HepG2 (cell line): ENCODE data around the gene SPI1. TPM values are rescaled to one million over a fixed set of nuclear protein-coding genes. Genes with fewer than 3 reads are reported as not detected.

Experiments
- HES4 ChIP-seq: sonication (generic); formaldehyde crosslinking; IDR thresholded peaks from 2 replicates; pipeline ENCODE4 v1.9.0; 2021; ENCODE audit warnings: mild to moderate bottlenecking, missing genetic modification reagents, borderline replicate concordance
- MYC ChIP-seq: sonication (generic); formaldehyde crosslinking; IDR thresholded peaks from 2 replicates; pipeline ENCODE4 v1.9.0; 2021; ENCODE audit warnings: missing genetic modification reagents, borderline replicate concordance
- NFIB ChIP-seq: sonication (generic); formaldehyde crosslinking; IDR thresholded peaks from 2 replicates; pipeline ENCODE4 v1.9.0; 2021; ENCODE audit warnings: missing genetic modification reagents, mild to moderate bottlenecking, borderline replicate concordance
- TAF15 ChIP-seq: fragments of 200-400 bp; formaldehyde crosslinking; IDR thresholded peaks from one replicate; pipeline ENCODE4 v1.6.1; 2018; ENCODE audit warnings: mild to moderate bottlenecking, low read depth, low read length; ENCODE audit not compliant: poor library complexity, severe bottlenecking
- ZFP41 ChIP-seq: sonication (generic); formaldehyde crosslinking; IDR thresholded peaks from 2 replicates; pipeline ENCODE4 v1.4.0; 2020; ENCODE audit warnings: mild to moderate bottlenecking, missing genetic modification reagents, borderline replicate concordance
- ZNF746 ChIP-seq: sonication (generic); formaldehyde crosslinking; IDR thresholded peaks from 2 replicates; pipeline ENCODE4 v1.8.0; 2022; ENCODE audit warnings: mild to moderate bottlenecking, missing genetic modification reagents
- polyA plus RNA-seq, 8 experiments: library from polyadenylated mRNA; depleted of rRNA in 3 of 8; stranded (reverse) in 7 of 8; unstranded in 1 of 8; fragments of >200 nt; fragmentation: Illumina TruSeq in 4 of 8; extraction: Trizol in 4 of 8; gene quantifications; 2 replicates each; pipeline versions ENCODE4 v1.2.1 to v1.2.3, GENCODE V29; 2011 to 2016; ENCODE audit warnings: low read depth in 4 of 8, missing spikeins in 1 of 8, mixed read lengths in 1 of 8; ENCODE audit not compliant: insufficient read depth in 1 of 8
- total RNA-seq, 5 experiments: library from RNA; depleted of rRNA; stranded (reverse); fragments of >200 nt; fragmentation: Illumina TruSeq; extraction: Trizol; gene quantifications; 2 replicates each; pipeline ENCODE4 v1.2.3, GENCODE V29; 2016; ENCODE audit warnings: low read depth in 1 of 5
- TF ChIP-seq, protein P1 (sequence below): sonication (generic); formaldehyde crosslinking; IDR thresholded peaks from 2 replicates; pipeline ENCODE4 v1.8.0; 2022; ENCODE audit warnings: mild to moderate bottlenecking, missing genetic modification reagents, borderline replicate concordance
- TF ChIP-seq, protein P2 (sequence below): sonication (generic); formaldehyde crosslinking; conservative IDR thresholded peaks from 2 replicates; pipeline ENCODE4 v1.5.0; 2020; ENCODE audit warnings: missing genetic modification reagents

The SPI1 gene
- total and polyA plus RNA-seq, 2 of the 13 experiments (the other 11 are each of a cell fraction or from before 2014, with no cell fraction given), result not detected

DNA sequence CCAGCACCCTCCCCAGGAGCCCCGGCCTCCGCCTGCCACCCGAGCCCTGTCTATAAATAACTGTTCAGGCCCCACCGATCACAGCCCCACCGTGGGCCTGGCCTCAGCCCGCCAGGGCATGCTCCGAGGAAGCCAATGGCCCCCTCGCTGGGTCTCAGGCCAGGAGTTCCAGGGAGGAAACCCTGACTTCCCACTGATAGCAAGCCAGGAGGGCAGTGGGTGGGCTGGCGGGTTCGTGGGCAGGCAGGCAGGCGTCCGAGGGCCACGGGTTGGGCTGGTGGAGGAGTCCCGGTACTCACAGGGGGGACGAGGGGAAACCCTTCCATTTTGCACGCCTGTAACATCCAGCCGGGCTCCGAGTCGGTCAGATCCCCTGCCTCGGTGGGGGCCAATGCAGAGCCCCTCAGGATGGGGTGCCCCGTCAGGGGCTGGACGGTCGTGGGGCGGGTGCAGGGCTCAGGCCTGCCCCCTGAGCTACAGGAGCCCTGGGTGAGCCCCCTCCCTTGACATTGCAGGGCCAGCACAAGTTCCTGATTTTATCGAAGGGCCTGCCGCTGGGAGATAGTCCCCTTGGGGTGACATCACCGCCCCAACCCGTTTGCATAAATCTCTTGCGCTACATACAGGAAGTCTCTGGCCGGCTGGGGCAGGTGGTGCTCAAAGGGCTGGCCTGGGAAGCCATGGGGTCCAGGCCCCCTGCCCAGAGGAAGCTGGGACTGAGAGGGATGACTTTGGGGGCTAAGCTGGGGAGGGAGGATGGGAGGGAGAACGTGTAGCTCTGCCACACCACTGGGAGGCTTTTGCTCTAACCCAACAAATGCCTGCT is at the start of gene SPI1 (continued):
- TF ChIP-seq, protein P1, sequence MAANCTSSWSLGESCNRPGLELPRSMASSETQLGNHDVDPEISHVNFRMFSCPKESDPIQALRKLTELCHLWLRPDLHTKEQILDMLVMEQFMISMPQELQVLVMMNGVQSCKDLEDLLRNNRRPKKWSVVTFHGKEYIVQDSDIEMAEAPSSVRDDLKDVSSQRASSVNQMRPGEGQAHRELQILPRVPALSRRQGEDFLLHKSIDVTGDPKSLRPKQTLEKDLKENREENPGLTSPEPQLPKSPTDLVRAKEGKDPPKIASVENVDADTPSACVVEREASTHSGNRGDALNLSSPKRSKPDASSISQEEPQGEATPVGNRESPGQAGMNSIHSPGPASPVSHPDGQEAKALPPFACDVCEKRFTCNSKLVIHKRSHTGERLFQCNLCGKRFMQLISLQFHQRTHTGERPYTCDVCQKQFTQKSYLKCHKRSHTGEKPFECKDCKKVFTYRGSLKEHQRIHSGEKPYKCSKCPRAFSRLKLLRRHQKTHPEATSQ (CRISPR knock-in tag), result no peak
- TF ChIP-seq ZFP41 (CRISPR knock-in tag) (no peak), MYC (CRISPR knock-in tag) (no peak), TAF15 (no peak), ZNF746 (CRISPR knock-in tag) (no peak), NFIB (CRISPR knock-in tag) (no peak), HES4 (CRISPR knock-in tag) (no peak)
- TF ChIP-seq, protein P2, sequence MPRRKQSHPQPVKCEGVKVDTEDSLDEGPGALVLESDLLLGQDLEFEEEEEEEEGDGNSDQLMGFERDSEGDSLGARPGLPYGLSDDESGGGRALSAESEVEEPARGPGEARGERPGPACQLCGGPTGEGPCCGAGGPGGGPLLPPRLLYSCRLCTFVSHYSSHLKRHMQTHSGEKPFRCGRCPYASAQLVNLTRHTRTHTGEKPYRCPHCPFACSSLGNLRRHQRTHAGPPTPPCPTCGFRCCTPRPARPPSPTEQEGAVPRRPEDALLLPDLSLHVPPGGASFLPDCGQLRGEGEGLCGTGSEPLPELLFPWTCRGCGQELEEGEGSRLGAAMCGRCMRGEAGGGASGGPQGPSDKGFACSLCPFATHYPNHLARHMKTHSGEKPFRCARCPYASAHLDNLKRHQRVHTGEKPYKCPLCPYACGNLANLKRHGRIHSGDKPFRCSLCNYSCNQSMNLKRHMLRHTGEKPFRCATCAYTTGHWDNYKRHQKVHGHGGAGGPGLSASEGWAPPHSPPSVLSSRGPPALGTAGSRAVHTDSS (CRISPR knock-in tag), result no peak
- TF ChIP-seq, all 625 proteins: peak for 0
